ENCODE results near the gene CERS3.

DNA sequence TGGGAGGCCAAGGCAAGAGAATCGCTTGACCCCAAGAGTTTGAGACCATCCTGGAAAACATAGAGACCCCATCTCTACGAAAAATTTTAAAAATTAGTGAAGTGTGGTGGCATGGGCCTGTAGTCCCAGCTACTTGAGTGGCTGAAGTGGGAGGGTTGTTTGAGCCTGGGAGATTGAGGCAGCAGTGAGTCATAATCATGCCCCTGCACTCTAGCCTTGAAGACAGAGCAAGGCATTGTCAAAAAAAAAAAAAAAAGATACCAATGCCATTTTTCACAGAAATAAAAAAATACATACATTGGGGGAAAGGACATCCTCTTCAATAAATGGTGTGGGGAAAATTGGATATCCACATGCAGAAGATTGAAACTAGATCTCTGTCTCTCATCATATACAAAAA lies 74.6 kb downstream of the CERS3 start:
- TF ChIP-seq, protein P1, sequence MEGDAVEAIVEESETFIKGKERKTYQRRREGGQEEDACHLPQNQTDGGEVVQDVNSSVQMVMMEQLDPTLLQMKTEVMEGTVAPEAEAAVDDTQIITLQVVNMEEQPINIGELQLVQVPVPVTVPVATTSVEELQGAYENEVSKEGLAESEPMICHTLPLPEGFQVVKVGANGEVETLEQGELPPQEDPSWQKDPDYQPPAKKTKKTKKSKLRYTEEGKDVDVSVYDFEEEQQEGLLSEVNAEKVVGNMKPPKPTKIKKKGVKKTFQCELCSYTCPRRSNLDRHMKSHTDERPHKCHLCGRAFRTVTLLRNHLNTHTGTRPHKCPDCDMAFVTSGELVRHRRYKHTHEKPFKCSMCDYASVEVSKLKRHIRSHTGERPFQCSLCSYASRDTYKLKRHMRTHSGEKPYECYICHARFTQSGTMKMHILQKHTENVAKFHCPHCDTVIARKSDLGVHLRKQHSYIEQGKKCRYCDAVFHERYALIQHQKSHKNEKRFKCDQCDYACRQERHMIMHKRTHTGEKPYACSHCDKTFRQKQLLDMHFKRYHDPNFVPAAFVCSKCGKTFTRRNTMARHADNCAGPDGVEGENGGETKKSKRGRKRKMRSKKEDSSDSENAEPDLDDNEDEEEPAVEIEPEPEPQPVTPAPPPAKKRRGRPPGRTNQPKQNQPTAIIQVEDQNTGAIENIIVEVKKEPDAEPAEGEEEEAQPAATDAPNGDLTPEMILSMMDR (IDR thresholded peaks at IDR 0.05; ENCODE audit: low read depth, low read length, missing input control) = no peak
- TF ChIP-seq, protein P2, sequence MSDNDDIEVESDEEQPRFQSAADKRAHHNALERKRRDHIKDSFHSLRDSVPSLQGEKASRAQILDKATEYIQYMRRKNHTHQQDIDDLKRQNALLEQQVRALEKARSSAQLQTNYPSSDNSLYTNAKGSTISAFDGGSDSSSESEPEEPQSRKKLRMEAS (IDR thresholded peaks at IDR 0.05) = no peak
- TF ChIP-seq RXRA (IDR thresholded peaks at IDR 0.05) (no peak), JUND (IDR thresholded peaks at IDR 0.05) (no peak), TAF1 (conservative IDR thresholded peaks at IDR 0.05) (no peak), REST (IDR thresholded peaks at IDR 0.05) (no peak), ZBTB33 (IDR thresholded peaks at IDR 0.05) (no peak), EGR1 (IDR thresholded peaks at IDR 0.05; ENCODE audit: low read depth in 2 of 2) (no peak), YY1 (IDR thresholded peaks at IDR 0.05) (no peak), SP1 (IDR thresholded peaks at IDR 0.05) (no peak), GABPA (IDR thresholded peaks at IDR 0.05 in 1 of 2, conservative IDR thresholded peaks at IDR 0.05 in 1 of 2) (no peak), RAD21 (IDR thresholded peaks at IDR 0.05) (no peak), HNF4A (conservative IDR thresholded peaks at IDR 0.05) (no peak)
- TF ChIP-seq, protein P3, sequence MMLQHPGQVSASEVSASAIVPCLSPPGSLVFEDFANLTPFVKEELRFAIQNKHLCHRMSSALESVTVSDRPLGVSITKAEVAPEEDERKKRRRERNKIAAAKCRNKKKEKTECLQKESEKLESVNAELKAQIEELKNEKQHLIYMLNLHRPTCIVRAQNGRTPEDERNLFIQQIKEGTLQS (IDR thresholded peaks at IDR 0.05) = no peak

Measured in liver (tissue), 3 donors.